GM23338 (cell line): ENCODE results near the gene CMTM2. TPM values are rescaled to one million over a fixed set of nuclear protein-coding genes. Genes with fewer than 3 reads are reported as not detected.

Experiments used
- ATAC-seq: fragments of 200-7000 bp; cut with Tn5 transposase; 3 replicates; pipeline ENCODE4 v1.9.1; 2020
- DNase-seq: peaks from one replicate; pipeline ENCODE4 v3.0.0-alpha.2; 2015; ENCODE audit warnings: low spot score
- H2AFZ ChIP-seq: fragments of 200-600 bp; sonication (generic); 2 replicates; pipeline ENCODE4 v1.8.0; 2016; ENCODE audit warnings: antibody characterized with exemption, mild to moderate bottlenecking, moderate library complexity
- H3F3A ChIP-seq: fragments of 200-600 bp; sonication (generic); replicated peaks from 2 replicates; pipeline ENCODE4 v1.8.0; 2017; ENCODE audit warnings: antibody characterized with exemption, mixed run types, low read depth
- H3K27ac ChIP-seq: fragments of 200-600 bp; sonication (generic); 2 replicates; pipeline ENCODE4 v1.6.1; 2016; ENCODE audit warnings: low read depth
- H3K27me3 ChIP-seq: fragments of 200-600 bp; sonication (generic); 2 replicates; pipeline ENCODE4 v1.8.0; 2016; ENCODE audit warnings: mild to moderate bottlenecking, mixed run types, moderate library complexity; ENCODE audit not compliant: insufficient read depth
- H3K36me3 ChIP-seq: fragments of 200-600 bp; sonication (generic); 2 replicates; pipeline ENCODE4 v1.8.0; 2016; ENCODE audit warnings: mild to moderate bottlenecking; ENCODE audit not compliant: insufficient read depth
- H3K4me1 ChIP-seq: fragments of 200-600 bp; sonication (generic); 2 replicates; pipeline ENCODE4 v1.8.0; 2016; ENCODE audit warnings: mild to moderate bottlenecking, moderate library complexity; ENCODE audit not compliant: insufficient read depth
- H3K4me2 ChIP-seq: fragments of 200-600 bp; sonication (generic); 2 replicates; pipeline ENCODE4 v1.7.1; 2017; ENCODE audit warnings: mixed run types
- H3K4me3 ChIP-seq: fragments of 200-600 bp; sonication (generic); 2 replicates; pipeline ENCODE4 v1.6.1; 2016; ENCODE audit warnings: mixed run types
- H3K79me2 ChIP-seq: fragments of 200-600 bp; sonication (generic); replicated peaks from 2 replicates; pipeline ENCODE4 v1.8.0; 2017; ENCODE audit warnings: mild to moderate bottlenecking; ENCODE audit not compliant: insufficient read depth
- H3K9me2 ChIP-seq: fragments of 200-600 bp; sonication (generic); 2 replicates; pipeline ENCODE4 v1.8.0; 2017; ENCODE audit not compliant: insufficient read depth
- H4K20me1 ChIP-seq: fragments of 200-600 bp; sonication (generic); replicated peaks from 2 replicates; pipeline ENCODE4 v1.8.0; 2017; ENCODE audit warnings: mild to moderate bottlenecking; ENCODE audit not compliant: insufficient read depth
- H3K27ac Mint-ChIP-seq: 2 replicates; pipeline ENCODE4 v1.8.0; 2020; ENCODE audit warnings: inconsistent platforms, mild to moderate bottlenecking, moderate library complexity, mixed read lengths
- H3K27me3 Mint-ChIP-seq: 3 replicates; pipeline ENCODE4 v1.8.0; 2022; ENCODE audit warnings: low read depth, mild to moderate bottlenecking, moderate library complexity, mixed read lengths, inconsistent platforms; ENCODE audit not compliant: insufficient read depth, poor library complexity
- H3K36me3 Mint-ChIP-seq: 3 replicates; pipeline ENCODE4 v1.8.0; 2021; ENCODE audit warnings: low read depth, mild to moderate bottlenecking, inconsistent platforms, moderate library complexity, mixed read lengths
- H3K4me1 Mint-ChIP-seq: 3 replicates; pipeline ENCODE4 v1.8.0; 2020; ENCODE audit warnings: mild to moderate bottlenecking, inconsistent platforms, mixed read lengths
- H3K4me3 Mint-ChIP-seq: 3 replicates; pipeline ENCODE4 v1.8.0; 2021; ENCODE audit warnings: moderate library complexity, mild to moderate bottlenecking, inconsistent platforms, mixed read lengths
- H3K9me3 Mint-ChIP-seq: 3 replicates; pipeline ENCODE4 v1.8.0; 2020; ENCODE audit warnings: moderate library complexity, mild to moderate bottlenecking, inconsistent platforms, mixed read lengths
- CREB1 ChIP-seq: fragments of 250-450 bp; sonication (Bioruptor Pico); IDR thresholded peaks from 2 replicates; pipeline ENCODE4 v1.5.0; 2020; ENCODE audit warnings: low read depth, mild to moderate bottlenecking, moderate library complexity
- EZH2 ChIP-seq: fragments of 200-600 bp; sonication (generic); IDR thresholded peaks from one replicate; pipeline ENCODE4 v1.8.0; 2017; ENCODE audit warnings: antibody characterized with exemption, mild to moderate bottlenecking, low read depth; ENCODE audit not compliant: unreplicated experiment
- EZH2phosphoT487 ChIP-seq: fragments of 200-600 bp; sonication (generic); IDR thresholded peaks from one replicate; pipeline ENCODE4 v1.8.1; 2018; ENCODE audit warnings: antibody characterized with exemption; ENCODE audit not compliant: unreplicated experiment
- JUNB ChIP-seq: IDR thresholded peaks from one replicate; pipeline ENCODE4 v1.6.1; 2016; ENCODE audit warnings: antibody characterized with exemption; ENCODE audit not compliant: unreplicated experiment
- NANOG ChIP-seq: IDR thresholded peaks from 2 replicates; pipeline ENCODE4 v1.6.1; 2016; ENCODE audit warnings: antibody characterized with exemption, borderline replicate concordance
- POLR2AphosphoS5 ChIP-seq: IDR thresholded peaks from 2 replicates; pipeline ENCODE4 v1.6.1; 2016; ENCODE audit warnings: antibody characterized with exemption, low read depth
- STAT1 ChIP-seq: IDR thresholded peaks from one replicate; pipeline ENCODE4 v1.6.1; 2016; ENCODE audit warnings: antibody characterized with exemption; ENCODE audit not compliant: unreplicated experiment
- ZNF114 ChIP-seq: fragments of 250-450 bp; sonication (Bioruptor Pico); IDR thresholded peaks from 2 replicates; pipeline ENCODE4 v1.5.0; 2020; ENCODE audit warnings: mild to moderate bottlenecking, moderate library complexity
- ZNF331 ChIP-seq: fragments of 250-450 bp; sonication (Bioruptor Pico); IDR thresholded peaks from 2 replicates; pipeline ENCODE4 v1.5.0; 2020; ENCODE audit warnings: low read depth, mild to moderate bottlenecking, moderate library complexity
- polyA plus RNA-seq: library from polyadenylated mRNA; unstranded; fragments of >200 nt; fragmentation: Nextera tagmentation; extraction: Ambion mirVana; gene quantifications from 2 replicates; pipeline ENCODE4 v1.2.1, GENCODE V29; 2016
- total RNA-seq: library from RNA; depleted of rRNA; stranded (reverse); fragments of >200 nt; shearing (Covaris generic); gene quantifications from 2 replicates; pipeline ENCODE4 v1.2.3, GENCODE V29; 2014
- TF ChIP-seq, protein P1 (sequence below): IDR thresholded peaks from 2 replicates; pipeline ENCODE4 v1.6.1; 2016; ENCODE audit warnings: antibody characterized with exemption
- TF ChIP-seq, protein P2 (sequence below): fragments of 250-450 bp; sonication (Bioruptor Pico); IDR thresholded peaks from 2 replicates; pipeline ENCODE4 v1.5.0; 2020; ENCODE audit warnings: mild to moderate bottlenecking, moderate library complexity
- TF ChIP-seq, protein P3 (sequence below), 2 experiments: fragments of 200-600 bp in 1 of 2; sonication (generic) in 1 of 2; conservative IDR thresholded peaks; 2 replicates each; pipeline versions ENCODE4 v1.5.1 to v1.6.1; 2016 to 2017; ENCODE audit warnings: antibody characterized with exemption in 2 of 2, low read depth in 2 of 2, mild to moderate bottlenecking in 2 of 2, moderate library complexity in 1 of 2
- TF ChIP-seq, protein P4 (sequence below): IDR thresholded peaks from one replicate; pipeline ENCODE4 v1.6.1; 2018; ENCODE audit warnings: antibody characterized with exemption; ENCODE audit not compliant: unreplicated experiment

Gene CMTM2
- total and polyA plus RNA-seq, 2 experiments from 2014 or later, result not detected

DNA sequence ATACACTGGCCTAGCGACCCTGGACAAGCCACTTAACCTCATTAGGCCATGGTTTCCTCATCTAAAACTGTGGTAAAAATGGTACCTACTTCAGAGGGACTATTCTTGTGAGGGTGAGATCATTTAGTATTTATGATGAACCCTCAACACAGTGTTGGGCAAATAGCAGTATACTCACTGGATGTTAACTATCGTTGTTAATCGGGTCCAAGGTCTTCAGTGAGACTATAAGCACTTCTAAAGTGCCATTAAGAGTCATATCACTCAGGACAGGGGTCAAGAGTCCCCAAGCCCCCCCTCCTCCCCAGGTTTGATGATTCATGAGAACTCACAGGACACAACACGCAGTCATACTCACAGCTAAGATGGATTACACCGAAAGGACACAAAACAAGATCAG is 40.4 kb upstream of the CMTM2 start:
- Histone ChIP-seq H3K27ac (no peak overlapping the region), H3K4me3 (no peak overlapping the region), H4K20me1 (no peaks in the 10 kb centered on the region), H3K27me3 (no peaks in the 10 kb centered on the region), H3F3A (no peaks in the 10 kb centered on the region), H3K4me1 (peaks cover 16% of the 10 kb centered on the region), H3K9me2 (no peaks in the 10 kb centered on the region), H3K36me3 (no peaks in the 10 kb centered on the region), H3K79me2 (no peaks in the 10 kb centered on the region), H3K4me2 (no peak overlapping the region), H2AFZ (no peak overlapping the region)
- DNase-seq (no peak), ATAC-seq (no peak)
- Mint-ChIP-seq H3K4me3 (no peak overlapping the region), H3K27ac (no peak overlapping the region), H3K36me3 (no peaks in the 10 kb centered on the region; the same call in 1 of the 3 replicates), H3K27me3 (peaks cover 3% of the 10 kb centered on the region), H3K4me1 (peaks cover 12% of the 10 kb centered on the region), H3K9me3 (no peaks in the 10 kb centered on the region)
- TF ChIP-seq, protein P1, sequence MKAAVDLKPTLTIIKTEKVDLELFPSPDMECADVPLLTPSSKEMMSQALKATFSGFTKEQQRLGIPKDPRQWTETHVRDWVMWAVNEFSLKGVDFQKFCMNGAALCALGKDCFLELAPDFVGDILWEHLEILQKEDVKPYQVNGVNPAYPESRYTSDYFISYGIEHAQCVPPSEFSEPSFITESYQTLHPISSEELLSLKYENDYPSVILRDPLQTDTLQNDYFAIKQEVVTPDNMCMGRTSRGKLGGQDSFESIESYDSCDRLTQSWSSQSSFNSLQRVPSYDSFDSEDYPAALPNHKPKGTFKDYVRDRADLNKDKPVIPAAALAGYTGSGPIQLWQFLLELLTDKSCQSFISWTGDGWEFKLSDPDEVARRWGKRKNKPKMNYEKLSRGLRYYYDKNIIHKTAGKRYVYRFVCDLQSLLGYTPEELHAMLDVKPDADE, result no peak
- TF ChIP-seq NANOG (no peak), JUNB (no peak), ZNF114 (CRISPR knock-in tag) (no peak), EZH2phosphoT487 (no peak), POLR2AphosphoS5 (no peak), ZNF331 (CRISPR knock-in tag) (no peak), CREB1 (CRISPR knock-in tag) (no peak), STAT1 (no peak), EZH2 (no peak)
- TF ChIP-seq, protein P2, sequence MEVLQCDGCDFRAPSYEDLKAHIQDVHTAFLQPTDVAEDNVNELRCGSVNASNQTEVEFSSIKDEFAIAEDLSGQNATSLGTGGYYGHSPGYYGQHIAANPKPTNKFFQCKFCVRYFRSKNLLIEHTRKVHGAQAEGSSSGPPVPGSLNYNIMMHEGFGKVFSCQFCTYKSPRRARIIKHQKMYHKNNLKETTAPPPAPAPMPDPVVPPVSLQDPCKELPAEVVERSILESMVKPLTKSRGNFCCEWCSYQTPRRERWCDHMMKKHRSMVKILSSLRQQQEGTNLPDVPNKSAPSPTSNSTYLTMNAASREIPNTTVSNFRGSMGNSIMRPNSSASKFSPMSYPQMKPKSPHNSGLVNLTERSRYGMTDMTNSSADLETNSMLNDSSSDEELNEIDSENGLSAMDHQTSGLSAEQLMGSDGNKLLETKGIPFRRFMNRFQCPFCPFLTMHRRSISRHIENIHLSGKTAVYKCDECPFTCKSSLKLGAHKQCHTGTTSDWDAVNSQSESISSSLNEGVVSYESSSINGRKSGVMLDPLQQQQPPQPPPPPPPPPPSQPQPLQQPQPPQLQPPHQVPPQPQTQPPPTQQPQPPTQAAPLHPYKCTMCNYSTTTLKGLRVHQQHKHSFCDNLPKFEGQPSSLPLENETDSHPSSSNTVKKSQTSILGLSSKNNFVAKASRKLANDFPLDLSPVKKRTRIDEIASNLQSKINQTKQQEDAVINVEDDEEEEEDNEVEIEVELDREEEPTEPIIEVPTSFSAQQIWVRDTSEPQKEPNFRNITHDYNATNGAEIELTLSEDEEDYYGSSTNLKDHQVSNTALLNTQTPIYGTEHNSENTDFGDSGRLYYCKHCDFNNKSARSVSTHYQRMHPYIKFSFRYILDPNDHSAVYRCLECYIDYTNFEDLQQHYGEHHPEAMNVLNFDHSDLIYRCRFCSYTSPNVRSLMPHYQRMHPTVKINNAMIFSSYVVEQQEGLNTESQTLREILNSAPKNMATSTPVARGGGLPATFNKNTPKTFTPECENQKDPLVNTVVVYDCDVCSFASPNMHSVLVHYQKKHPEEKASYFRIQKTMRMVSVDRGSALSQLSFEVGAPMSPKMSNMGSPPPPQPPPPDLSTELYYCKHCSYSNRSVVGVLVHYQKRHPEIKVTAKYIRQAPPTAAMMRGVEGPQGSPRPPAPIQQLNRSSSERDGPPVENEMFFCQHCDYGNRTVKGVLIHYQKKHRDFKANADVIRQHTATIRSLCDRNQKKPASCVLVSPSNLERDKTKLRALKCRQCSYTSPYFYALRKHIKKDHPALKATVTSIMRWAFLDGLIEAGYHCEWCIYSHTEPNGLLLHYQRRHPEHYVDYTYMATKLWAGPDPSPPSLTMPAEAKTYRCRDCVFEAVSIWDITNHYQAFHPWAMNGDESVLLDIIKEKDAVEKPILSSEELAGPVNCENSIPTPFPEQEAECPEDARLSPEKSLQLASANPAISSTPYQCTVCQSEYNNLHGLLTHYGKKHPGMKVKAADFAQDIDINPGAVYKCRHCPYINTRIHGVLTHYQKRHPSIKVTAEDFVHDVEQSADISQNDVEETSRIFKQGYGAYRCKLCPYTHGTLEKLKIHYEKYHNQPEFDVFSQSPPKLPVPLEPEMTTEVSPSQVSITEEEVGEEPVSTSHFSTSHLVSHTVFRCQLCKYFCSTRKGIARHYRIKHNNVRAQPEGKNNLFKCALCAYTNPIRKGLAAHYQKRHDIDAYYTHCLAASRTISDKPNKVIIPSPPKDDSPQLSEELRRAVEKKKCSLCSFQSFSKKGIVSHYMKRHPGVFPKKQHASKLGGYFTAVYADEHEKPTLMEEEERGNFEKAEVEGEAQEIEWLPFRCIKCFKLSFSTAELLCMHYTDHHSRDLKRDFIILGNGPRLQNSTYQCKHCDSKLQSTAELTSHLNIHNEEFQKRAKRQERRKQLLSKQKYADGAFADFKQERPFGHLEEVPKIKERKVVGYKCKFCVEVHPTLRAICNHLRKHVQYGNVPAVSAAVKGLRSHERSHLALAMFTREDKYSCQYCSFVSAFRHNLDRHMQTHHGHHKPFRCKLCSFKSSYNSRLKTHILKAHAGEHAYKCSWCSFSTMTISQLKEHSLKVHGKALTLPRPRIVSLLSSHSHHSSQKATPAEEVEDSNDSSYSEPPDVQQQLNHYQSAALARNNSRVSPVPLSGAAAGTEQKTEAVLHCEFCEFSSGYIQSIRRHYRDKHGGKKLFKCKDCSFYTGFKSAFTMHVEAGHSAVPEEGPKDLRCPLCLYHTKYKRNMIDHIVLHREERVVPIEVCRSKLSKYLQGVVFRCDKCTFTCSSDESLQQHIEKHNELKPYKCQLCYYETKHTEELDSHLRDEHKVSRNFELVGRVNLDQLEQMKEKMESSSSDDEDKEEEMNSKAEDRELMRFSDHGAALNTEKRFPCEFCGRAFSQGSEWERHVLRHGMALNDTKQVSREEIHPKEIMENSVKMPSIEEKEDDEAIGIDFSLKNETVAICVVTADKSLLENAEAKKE (CRISPR knock-in tag), result no peak
- TF ChIP-seq, protein P3, sequence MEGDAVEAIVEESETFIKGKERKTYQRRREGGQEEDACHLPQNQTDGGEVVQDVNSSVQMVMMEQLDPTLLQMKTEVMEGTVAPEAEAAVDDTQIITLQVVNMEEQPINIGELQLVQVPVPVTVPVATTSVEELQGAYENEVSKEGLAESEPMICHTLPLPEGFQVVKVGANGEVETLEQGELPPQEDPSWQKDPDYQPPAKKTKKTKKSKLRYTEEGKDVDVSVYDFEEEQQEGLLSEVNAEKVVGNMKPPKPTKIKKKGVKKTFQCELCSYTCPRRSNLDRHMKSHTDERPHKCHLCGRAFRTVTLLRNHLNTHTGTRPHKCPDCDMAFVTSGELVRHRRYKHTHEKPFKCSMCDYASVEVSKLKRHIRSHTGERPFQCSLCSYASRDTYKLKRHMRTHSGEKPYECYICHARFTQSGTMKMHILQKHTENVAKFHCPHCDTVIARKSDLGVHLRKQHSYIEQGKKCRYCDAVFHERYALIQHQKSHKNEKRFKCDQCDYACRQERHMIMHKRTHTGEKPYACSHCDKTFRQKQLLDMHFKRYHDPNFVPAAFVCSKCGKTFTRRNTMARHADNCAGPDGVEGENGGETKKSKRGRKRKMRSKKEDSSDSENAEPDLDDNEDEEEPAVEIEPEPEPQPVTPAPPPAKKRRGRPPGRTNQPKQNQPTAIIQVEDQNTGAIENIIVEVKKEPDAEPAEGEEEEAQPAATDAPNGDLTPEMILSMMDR (conservative IDR thresholded peaks at IDR 0.05; ENCODE audit: low read depth in 2 of 2), result no peak
- TF ChIP-seq, protein P4, sequence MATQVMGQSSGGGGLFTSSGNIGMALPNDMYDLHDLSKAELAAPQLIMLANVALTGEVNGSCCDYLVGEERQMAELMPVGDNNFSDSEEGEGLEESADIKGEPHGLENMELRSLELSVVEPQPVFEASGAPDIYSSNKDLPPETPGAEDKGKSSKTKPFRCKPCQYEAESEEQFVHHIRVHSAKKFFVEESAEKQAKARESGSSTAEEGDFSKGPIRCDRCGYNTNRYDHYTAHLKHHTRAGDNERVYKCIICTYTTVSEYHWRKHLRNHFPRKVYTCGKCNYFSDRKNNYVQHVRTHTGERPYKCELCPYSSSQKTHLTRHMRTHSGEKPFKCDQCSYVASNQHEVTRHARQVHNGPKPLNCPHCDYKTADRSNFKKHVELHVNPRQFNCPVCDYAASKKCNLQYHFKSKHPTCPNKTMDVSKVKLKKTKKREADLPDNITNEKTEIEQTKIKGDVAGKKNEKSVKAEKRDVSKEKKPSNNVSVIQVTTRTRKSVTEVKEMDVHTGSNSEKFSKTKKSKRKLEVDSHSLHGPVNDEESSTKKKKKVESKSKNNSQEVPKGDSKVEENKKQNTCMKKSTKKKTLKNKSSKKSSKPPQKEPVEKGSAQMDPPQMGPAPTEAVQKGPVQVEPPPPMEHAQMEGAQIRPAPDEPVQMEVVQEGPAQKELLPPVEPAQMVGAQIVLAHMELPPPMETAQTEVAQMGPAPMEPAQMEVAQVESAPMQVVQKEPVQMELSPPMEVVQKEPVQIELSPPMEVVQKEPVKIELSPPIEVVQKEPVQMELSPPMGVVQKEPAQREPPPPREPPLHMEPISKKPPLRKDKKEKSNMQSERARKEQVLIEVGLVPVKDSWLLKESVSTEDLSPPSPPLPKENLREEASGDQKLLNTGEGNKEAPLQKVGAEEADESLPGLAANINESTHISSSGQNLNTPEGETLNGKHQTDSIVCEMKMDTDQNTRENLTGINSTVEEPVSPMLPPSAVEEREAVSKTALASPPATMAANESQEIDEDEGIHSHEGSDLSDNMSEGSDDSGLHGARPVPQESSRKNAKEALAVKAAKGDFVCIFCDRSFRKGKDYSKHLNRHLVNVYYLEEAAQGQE, result no peak
